ENCODE results near the gene RALGPS1. TPM values are rescaled to one million over a fixed set of nuclear protein-coding genes. Genes with fewer than 3 reads are reported as not detected.
A peak's percentile ranks its signal among the peaks of the same experiment; 100 is the strongest.

Gene RALGPS1
- total RNA-seq, 2 donors from 2014 or later: 9.7 to 17.7 TPM

- H3K27ac ChIP-seq: peak overlapping the region; percentile 12 to 76
- no peak for DNase-seq (ENCODE audit: low spot score)
These were observed 51.2 kb downstream of the RALGPS1 start for GRCh38 chr9:126965541-126966428.

GRCh38 chr9:126971261-126971660, 56.7 kb downstream of the RALGPS1 start:
- no peak for TF ChIP-seq CTCF (IDR thresholded peaks at IDR 0.05)
- Histone ChIP-seq H3K27ac (no peak overlapping the region), H3K9me3 (no peaks in the 10 kb centered on the region), H3K4me3 (no peak overlapping the region), H3K36me3 (no peaks in the 10 kb centered on the region), H3K4me1 (peaks cover 0 to 9% of the 10 kb centered on the region in 2 donors), H3K27me3 (no peaks in the 10 kb centered on the region)
- no peak for DNase-seq (ENCODE audit: low spot score)

More at GRCh38 chr9:126965541-126966428, 51.2 kb downstream of the RALGPS1 start:
- TF ChIP-seq CTCF (IDR thresholded peaks at IDR 0.05): peak; percentile 71 to 81
- Histone ChIP-seq H3K27me3 (no peaks in the 10 kb centered on the region), H3K4me3 (no peak overlapping the region), H3K9me3 (no peaks in the 10 kb centered on the region), H3K4me1 (peaks cover 0 to 19% of the 10 kb centered on the region in 2 donors), H3K36me3 (no peaks in the 10 kb centered on the region)

- no peaks in the 10 kb centered on the region for H3K9me3 ChIP-seq
- no peaks in the 10 kb centered on the region for H3K27me3 ChIP-seq
- no peaks in the 10 kb centered on the region for H3K36me3 ChIP-seq
- no peak for TF ChIP-seq CTCF (IDR thresholded peaks at IDR 0.05)
- peaks cover 0 to 9% of the 10 kb centered on the region in 2 donors for H3K4me1 ChIP-seq
- no peak overlapping the region for H3K4me3 ChIP-seq
- H3K27ac ChIP-seq: no peak overlapping the region
- DNase-seq (ENCODE audit: low spot score): no peak
These were observed 59.3 kb downstream of the RALGPS1 start for GRCh38 chr9:126973651-126974529.

GRCh38 chr9:126974594-126974993, 60.0 kb downstream of the RALGPS1 start:
- peak overlapping the region in 1 of 2 donors; percentile 40 for H3K27ac ChIP-seq
- no peaks in the 10 kb centered on the region for H3K9me3 ChIP-seq
- H3K27me3 ChIP-seq: no peaks in the 10 kb centered on the region
- H3K36me3 ChIP-seq: no peaks in the 10 kb centered on the region
- peaks cover 0 to 9% of the 10 kb centered on the region in 2 donors for H3K4me1 ChIP-seq
- no peak for TF ChIP-seq CTCF (IDR thresholded peaks at IDR 0.05)
- no peak for DNase-seq (ENCODE audit: low spot score)
- no peak overlapping the region for H3K4me3 ChIP-seq

GRCh38 chr9:126975327-126976220, 61.0 kb downstream of the RALGPS1 start:
- Histone ChIP-seq H3K27me3 (no peaks in the 10 kb centered on the region), H3K27ac (peak overlapping the region in 1 of 2 donors; percentile 40), H3K36me3 (no peaks in the 10 kb centered on the region), H3K4me1 (peaks cover 0 to 9% of the 10 kb centered on the region in 2 donors), H3K9me3 (no peaks in the 10 kb centered on the region), H3K4me3 (no peak overlapping the region)
- TF ChIP-seq CTCF (IDR thresholded peaks at IDR 0.05): no peak
- no peak for DNase-seq (ENCODE audit: low spot score)

Measured in right atrium auricular region (tissue), 2 donors.